SK-N-SH (cell line): Measurements from ENCODE around the gene LILRA6.
"Not testable (repeated sequence)": the region's sequence is repeated elsewhere in the genome, so short reads cannot be mapped to it uniquely, and the experiment has no call there.

Experiments used
- EZH2phosphoT487 ChIP-seq: fragments of 200-600 bp; sonication (generic); IDR thresholded peaks from 2 replicates; pipeline ENCODE4 v1.6.1; 2017; ENCODE audit warnings: low read depth, mixed run types, mild to moderate bottlenecking, antibody characterized with exemption, moderate library complexity, borderline replicate concordance
- POLR2AphosphoS5 ChIP-seq: IDR thresholded peaks from 2 replicates; pipeline ENCODE4 v1.6.1; 2012; ENCODE audit warnings: low read depth, low read length
- SMC3 ChIP-seq: IDR thresholded peaks from 2 replicates; pipeline ENCODE4 v1.6.1; 2012; ENCODE audit warnings: low read depth, low read length, improper control_type of control experiment
- TAF1 ChIP-seq: IDR thresholded peaks from 2 replicates; pipeline ENCODE4 v1.6.1; 2012; ENCODE audit warnings: low read depth, mild to moderate bottlenecking, low read length, moderate library complexity, borderline replicate concordance
- TEAD4 ChIP-seq: IDR thresholded peaks from 2 replicates; pipeline ENCODE4 v1.4.0; 2012; ENCODE audit warnings: mild to moderate bottlenecking, borderline replicate concordance; ENCODE audit not compliant: insufficient read depth
- YY1 ChIP-seq: IDR thresholded peaks from 2 replicates; pipeline ENCODE4 v1.4.0; 2012; ENCODE audit warnings: low read depth, mild to moderate bottlenecking
- TF ChIP-seq, protein P1 (sequence below): fragments of 200-600 bp; sonication (generic); IDR thresholded peaks from 2 replicates; pipeline ENCODE4 v1.6.1; 2017; ENCODE audit warnings: antibody characterized with exemption, mild to moderate bottlenecking, moderate library complexity
- TF ChIP-seq, protein P2 (sequence below): IDR thresholded peaks from 2 replicates; pipeline ENCODE4 v1.6.1; 2012; ENCODE audit warnings: mild to moderate bottlenecking, low read depth, low read length, moderate library complexity
- TF ChIP-seq, protein P3 (sequence below): IDR thresholded peaks from 2 replicates; pipeline ENCODE4 v1.4.0; 2012; ENCODE audit warnings: low read depth

DNA sequence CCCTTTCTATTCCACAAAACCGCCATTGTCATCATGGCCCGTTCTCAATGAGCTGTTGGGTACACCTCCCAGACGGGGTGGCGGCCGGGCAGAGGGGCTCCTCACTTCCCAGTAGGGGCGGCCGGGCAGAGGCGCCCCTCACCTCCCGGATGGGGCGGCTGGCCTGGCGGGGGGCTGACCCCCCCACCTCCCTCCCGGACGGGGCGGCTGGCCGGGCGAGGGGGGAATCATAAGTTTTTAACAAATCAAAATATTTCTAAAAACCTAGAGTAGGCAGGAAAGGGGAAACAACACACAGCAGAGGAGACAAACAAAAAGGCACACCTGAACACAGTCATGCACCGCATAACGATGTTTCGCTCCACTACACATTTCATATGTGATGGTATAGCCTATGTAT is 27.9 kb downstream of the LILRA6 start:
- TF ChIP-seq, protein P1, sequence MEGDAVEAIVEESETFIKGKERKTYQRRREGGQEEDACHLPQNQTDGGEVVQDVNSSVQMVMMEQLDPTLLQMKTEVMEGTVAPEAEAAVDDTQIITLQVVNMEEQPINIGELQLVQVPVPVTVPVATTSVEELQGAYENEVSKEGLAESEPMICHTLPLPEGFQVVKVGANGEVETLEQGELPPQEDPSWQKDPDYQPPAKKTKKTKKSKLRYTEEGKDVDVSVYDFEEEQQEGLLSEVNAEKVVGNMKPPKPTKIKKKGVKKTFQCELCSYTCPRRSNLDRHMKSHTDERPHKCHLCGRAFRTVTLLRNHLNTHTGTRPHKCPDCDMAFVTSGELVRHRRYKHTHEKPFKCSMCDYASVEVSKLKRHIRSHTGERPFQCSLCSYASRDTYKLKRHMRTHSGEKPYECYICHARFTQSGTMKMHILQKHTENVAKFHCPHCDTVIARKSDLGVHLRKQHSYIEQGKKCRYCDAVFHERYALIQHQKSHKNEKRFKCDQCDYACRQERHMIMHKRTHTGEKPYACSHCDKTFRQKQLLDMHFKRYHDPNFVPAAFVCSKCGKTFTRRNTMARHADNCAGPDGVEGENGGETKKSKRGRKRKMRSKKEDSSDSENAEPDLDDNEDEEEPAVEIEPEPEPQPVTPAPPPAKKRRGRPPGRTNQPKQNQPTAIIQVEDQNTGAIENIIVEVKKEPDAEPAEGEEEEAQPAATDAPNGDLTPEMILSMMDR = not testable (repeated sequence)
- not testable (repeated sequence) for TF ChIP-seq TAF1, TEAD4, POLR2AphosphoS5, EZH2phosphoT487, YY1, SMC3
- TF ChIP-seq, protein P2, sequence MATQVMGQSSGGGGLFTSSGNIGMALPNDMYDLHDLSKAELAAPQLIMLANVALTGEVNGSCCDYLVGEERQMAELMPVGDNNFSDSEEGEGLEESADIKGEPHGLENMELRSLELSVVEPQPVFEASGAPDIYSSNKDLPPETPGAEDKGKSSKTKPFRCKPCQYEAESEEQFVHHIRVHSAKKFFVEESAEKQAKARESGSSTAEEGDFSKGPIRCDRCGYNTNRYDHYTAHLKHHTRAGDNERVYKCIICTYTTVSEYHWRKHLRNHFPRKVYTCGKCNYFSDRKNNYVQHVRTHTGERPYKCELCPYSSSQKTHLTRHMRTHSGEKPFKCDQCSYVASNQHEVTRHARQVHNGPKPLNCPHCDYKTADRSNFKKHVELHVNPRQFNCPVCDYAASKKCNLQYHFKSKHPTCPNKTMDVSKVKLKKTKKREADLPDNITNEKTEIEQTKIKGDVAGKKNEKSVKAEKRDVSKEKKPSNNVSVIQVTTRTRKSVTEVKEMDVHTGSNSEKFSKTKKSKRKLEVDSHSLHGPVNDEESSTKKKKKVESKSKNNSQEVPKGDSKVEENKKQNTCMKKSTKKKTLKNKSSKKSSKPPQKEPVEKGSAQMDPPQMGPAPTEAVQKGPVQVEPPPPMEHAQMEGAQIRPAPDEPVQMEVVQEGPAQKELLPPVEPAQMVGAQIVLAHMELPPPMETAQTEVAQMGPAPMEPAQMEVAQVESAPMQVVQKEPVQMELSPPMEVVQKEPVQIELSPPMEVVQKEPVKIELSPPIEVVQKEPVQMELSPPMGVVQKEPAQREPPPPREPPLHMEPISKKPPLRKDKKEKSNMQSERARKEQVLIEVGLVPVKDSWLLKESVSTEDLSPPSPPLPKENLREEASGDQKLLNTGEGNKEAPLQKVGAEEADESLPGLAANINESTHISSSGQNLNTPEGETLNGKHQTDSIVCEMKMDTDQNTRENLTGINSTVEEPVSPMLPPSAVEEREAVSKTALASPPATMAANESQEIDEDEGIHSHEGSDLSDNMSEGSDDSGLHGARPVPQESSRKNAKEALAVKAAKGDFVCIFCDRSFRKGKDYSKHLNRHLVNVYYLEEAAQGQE = not testable (repeated sequence)
- TF ChIP-seq, protein P3, sequence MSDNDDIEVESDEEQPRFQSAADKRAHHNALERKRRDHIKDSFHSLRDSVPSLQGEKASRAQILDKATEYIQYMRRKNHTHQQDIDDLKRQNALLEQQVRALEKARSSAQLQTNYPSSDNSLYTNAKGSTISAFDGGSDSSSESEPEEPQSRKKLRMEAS = not testable (repeated sequence)
